HG03342 (cell line): ENCODE data around the gene VPS45.

Source experiments
- ATAC-seq: cut with Tn5 transposase; IDR thresholded peaks from one replicate; pipeline ENCODE4 v1.9.1; 2021; ENCODE audit warnings: mild to moderate bottlenecking, moderate library complexity; ENCODE audit not compliant: unreplicated experiment

VPS45 gene

DNA sequence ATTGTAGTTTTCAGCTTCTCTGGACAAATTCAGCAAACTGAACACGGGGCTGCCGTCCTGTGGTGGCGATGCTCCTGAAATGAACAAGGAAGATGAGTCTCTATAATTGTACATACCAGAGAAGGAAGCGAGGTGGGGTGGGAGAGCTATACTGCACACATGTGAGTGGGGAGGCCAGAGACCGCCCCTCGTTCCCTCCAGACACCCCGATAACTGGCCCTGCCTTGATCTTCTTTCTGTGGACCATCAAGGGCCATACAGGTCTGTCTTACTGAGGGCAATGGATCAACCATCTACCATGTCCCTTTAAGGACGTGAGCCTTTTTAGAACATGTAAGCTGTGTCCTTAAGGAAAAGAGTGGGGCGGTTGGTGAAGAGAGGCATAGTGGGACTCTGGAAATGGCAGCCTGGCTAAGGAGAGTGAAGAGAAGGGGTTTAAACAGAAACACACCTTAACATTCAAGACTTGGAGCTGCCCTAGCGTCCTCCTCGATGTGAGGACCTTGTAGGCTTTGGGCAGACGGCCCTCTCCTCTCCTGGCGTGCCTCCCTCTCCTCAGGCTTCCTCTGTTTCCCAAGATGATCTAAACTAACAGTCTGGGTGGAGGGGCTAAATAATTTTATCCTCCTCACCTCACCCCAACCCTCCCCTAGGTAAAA lies 88.0 kb downstream of the VPS45 start:
- no peak for ATAC-seq

DNA sequence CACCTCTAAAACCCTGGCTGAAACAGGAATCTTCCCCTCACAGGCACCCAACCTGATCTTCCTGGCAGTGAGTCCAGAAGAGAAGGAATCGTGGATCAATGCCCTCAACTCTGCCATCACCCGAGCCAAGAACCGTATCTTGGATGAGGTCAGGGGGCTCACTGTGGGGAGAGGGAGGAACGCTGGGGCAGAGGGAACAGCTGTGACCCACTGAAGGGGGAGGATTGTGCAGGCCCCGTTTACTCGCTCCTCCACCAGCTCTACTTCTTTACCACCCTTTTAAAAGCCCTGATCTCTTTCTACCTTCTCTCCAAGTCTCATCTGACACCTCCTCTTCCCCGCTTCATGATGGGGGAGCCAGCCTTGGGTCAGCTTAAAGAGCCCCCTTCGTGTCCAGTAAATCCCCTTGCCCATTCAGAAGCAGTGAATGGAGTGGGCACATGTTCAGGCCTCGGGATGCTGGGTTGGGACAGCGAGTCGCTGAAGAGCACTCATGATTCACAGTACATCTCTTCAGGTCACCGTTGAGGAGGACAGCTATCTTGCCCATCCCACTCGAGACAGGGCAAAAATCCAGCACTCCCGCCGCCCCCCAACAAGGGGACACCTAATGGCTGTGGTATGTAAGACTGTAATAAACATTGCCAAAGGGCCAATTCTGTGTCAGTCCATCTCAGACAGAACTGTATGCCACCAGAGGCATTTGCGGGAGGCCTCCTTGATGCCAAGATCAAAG lies 89.5 kb downstream of the VPS45 start:
- ATAC-seq, result no peak

DNA sequence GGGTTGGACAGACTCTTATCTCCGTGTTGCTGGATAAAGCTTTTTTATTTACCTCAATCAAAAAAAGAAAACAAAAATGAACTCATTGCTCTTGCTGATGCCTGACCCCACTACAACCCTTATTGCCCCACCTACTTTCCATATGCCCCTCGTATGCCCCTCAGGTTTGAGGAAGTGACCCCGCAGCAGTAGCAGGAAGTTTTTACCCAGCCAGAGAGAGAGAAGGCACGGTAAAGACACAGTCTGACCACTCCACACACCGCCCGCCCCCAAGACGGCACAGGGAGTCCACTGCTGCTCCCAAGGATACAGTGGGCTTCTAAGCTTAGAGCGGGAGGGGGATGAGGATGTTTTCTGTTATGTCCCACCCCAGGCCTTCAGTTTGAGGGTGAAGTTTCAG lies 92.0 kb downstream of the VPS45 start:
- no peak for ATAC-seq

DNA sequence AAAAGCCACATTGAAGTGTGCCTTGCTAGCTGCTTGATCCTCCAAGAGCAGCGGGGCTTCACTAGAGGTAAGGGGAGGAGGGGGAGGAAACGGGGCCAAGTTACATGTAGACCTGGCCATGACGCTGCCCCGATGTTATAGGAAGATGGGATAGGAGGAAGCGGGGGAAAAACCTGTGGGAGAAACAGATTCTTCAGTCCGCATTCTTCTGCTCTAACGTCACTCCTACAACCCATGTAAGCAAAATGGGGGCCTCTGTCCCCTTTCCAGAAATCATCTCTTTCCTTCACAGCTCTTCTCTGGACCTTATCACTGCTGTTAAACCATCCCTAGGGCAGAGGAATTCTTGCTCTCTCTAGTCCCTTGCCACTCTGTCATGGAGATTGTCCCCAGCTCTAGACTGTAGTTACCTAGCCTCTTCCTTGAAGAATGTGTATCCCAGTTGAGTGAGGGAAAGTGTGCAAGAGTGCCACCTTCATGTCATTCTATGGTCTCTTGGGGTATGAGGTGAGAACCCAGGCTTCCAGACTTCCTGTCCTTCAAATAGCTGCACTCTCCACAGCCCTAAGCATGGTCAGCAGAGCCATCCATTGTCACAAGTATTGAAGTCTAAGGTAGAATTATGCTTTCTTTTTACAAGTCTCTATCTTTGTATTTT lies 93.5 kb downstream of the VPS45 start:
- no peak for ATAC-seq

DNA sequence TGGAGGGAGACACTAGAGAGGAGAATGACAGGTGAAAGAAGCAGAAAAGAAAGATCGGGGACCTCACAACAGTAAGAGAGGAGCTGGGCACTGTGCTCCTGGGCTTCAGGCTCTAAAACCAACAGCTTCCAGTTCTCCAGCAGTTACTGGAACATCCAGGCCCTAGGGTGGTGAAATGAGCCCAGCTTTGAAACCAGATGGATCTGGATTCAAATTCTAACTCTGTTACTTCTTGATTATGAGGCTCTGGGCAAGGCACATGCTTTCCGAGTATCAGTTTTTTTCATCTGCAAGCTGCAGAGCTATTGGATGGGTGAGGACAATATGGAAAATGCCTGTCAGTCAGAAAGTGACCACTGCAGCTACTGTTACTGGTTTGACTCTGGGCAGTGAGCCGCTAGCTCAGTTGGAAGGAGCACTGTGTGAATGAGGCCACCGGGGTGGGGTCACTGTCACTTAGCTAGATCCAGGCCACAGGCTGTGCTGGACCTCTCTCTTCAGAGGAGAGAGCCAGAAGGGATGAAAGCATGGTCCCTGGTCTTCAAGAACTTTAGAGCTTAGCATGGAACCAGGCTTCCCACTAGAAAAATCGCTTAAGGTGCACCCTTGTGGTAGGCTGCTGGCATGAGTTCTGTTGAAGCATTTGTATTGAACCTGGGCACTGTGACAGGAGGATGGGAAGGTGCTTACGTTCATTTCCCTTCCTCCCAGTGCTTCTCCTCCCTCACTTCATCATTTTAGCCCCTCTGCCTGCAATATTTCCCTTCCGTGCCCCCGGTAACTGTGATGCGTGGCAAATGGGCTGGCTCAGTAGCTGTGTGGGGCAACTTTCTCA lies 94.4 kb downstream of the VPS45 start:
- ATAC-seq, result no peak

DNA sequence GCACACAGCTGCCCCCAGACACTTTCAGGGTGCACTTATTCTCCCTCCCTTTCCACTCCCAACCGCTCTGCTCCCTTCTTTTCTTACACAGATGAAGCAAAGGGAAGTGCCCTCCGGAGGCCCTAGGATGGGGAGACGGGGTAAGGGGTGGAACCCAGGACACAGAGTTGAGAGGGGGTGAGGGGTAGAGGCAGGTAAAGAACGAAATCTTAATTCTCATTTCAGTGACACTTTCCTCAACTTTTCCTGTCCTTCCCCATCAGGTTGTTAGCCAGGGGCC lies 94.9 kb downstream of the VPS45 start:
- no peak for ATAC-seq

DNA sequence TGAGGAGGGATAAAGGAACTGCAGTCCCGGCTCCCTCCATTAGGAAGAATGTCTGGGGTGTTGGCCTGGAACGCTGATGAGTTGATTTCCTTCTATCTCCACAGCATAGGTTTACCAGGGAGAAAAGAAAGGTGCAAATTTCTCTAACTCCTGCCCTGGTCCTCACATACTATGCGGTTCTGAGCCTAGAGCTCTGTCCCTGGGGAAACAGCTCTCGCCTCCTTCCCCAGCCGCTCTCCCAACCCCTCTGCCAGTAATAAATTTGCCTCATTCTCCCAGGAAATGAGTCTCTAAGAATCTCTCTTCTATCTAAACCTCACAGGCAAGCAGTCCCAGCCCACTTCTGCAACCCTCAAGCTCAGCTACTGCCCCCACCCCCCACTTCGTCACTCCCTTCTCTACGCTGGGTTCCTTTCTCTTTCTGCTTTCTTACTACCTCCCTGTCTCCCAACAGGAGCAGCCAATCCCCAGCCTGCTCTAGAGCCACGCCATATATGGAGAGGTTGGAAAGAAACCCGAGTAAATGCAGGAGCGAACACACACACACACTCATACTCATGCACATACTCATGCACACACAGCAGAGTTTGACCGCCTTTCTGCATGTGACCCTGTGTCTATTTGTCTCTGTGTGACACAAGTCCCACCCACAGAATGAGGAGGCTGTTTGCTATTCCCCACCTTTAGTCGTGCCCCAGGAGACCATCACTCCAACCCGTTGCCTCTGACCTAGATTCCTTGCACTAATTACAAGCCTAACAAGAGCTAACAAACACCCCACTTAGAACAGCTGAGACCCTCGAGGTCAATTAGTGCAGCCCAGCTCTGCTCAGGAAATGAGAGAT lies 95.5 kb downstream of the VPS45 start:
- ATAC-seq, result peak; percentile 42

DNA sequence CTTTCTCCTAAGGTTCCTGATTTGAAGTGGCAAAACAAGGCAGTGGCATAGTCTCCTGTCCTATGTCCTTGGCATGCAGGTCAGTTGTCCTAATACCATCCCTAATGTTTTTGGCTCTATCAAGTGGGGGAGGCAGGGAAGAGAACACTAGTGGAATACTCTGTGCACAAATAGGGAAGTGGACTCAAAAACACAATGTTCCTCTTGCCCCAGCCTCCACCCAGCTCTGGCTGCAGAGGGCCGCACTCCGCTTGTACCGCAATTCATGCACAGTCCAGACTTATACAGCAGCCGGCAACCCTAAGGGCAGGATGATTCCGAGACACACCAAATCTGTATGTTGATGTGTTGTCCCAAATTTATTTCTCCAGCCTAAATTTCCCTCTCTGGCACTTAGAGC lies 96.6 kb downstream of the VPS45 start:
- no peak for ATAC-seq

DNA sequence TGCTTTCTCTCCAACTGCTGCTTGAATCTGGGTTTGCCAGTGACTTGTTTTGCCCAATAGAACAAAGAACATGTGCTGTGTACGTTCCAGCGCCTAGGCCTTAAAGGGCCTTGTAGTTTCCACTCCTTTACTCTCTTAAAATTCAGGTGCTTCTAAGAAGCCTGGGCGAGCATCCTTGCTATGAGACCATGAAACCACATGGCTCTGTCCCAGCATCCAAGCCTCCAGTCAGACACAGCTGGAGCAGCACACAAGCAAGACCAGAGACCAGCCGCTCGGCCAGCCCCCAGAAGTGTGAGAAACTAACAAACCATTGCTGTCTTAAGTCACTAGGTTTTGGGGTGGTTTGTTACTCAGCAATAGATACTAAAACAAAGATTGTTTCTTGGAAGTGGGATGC lies 97.2 kb downstream of the VPS45 start:
- no peak for ATAC-seq

DNA sequence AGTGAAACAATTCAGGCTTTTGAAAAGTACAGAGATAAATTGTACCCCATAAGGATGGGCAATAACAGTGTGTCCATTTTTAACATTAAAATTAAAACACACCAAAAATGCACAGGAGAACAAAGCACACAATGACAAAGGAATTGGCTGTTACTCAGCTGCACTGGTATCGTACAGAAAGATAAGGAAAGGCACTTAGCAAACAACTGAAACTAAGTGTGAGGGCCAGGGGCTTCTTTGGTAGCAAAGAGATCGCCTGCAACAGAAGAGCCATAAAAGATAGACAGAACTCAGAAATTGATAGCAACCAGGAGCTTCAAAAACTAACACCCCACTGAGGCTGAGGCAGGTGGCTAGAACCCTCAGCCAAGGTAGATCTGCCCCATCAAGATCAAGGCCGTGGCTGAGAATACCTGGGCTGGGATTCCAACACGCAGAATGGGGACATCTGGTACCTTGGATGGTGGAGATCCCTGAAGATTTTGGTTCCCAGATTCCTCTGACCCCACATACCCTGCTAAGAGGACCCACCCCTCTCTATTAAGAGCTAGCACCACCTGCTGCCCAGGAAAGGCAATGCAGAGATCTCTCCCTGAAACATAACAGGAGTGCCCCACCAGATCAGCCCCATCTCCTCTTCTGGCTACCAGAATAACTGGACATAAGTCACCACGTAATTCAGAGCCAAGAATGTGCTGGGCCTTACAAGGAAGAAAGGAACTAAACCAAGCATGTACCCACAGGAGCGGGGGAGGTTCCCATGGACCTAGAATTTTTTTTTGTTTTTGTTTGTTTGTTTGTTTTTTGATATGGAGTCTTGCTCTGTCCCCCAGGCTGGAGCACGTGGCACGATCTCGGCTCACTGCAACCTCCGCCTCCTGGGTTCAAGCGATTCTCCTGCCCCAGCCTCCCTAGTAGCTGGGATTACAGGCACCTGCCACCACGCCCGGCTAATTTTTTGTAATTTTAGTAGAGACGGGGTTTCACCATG lies 98.3 kb downstream of the VPS45 start:
- no peak for ATAC-seq

DNA sequence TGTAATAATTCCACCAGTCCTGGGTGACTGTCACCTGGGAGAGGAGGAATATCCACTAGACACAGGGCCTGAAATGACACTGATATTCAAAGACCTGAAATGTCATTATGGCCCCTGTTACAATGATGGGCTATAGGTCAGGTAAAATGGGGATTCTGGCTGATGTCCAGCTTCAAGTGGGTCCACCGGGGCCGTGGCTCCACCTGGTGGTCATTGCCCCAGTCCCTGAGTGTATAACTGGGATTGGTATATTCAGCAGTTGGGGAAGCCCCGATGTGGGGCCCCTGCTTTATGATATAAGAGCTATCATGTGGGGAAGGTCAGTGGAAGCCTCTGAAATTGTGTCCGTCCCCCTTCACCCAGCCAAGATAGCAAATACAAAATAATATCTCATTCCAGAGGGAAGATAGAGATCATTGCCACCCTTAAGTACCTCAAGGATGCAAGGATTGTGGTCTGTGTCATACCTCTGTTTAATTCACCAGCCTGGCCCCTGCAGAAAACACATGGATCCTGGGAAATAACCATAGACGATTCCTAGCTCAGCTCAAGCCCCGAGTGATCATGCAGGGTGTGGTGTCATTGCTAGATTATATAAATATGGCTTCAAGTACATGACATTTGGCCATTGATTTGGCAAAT lies 101.5 kb downstream of the VPS45 start:
- no peak for ATAC-seq

DNA sequence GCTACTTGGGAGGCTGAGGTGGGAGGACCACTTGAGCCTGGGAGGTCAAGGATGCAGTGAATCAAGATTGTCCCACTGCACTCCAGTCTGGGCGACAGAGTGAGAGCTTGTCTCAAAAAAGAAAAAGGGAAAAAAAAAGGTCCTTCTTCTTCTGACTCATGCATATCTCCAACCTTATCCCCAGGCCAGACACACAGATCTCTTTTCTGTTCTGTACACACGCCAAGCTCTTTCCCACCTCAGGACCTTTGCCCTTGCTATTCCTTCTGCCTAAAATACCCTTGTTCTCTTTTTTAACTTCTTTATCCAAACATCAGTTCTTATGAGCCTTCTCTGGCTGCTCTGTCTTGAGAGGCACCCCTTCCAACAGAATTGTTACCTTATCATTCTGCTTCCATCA lies 104.2 kb downstream of the VPS45 start:
- ATAC-seq, result no peak

DNA sequence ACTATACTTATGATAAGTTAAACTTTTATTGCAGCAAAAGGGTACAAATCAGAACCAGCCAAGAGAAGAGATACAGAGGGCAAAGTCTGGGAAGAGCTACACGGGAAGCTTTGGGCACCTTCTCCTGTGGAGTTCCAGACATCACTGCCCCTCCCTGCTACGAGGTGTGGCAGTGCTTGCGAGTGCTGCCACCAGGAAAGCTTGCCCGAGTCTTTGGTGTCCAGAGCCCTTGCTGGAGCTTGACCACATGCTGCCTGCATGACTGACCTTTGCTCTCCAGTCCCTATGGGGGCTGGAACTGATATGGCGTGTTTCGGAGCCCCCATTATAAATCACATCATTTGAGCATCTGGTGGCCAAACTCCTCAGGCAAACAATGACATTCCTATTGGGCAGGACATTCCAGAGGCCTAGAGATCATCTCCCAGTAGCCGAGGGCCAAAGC lies 105.6 kb downstream of the VPS45 start:
- ATAC-seq, result no peak

DNA sequence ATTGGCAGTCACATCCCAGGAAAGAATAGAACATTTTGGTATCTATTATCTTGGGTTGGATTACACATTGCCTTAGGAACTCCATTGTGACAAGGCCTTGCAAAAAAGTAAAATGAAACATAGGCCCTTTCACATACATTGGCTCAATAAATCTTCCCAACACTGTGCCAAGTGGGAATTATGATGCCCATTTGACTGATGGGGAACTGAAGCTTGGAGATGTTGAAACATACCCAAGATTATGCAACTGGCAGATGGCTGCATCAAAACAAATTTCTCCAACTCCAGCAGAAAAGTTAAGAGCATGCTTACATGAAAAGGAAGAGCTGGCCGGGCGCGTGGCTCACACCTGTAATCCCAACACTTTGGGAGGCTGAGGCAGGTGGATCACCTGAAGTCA lies 109.0 kb downstream of the VPS45 start:
- no peak for ATAC-seq

DNA sequence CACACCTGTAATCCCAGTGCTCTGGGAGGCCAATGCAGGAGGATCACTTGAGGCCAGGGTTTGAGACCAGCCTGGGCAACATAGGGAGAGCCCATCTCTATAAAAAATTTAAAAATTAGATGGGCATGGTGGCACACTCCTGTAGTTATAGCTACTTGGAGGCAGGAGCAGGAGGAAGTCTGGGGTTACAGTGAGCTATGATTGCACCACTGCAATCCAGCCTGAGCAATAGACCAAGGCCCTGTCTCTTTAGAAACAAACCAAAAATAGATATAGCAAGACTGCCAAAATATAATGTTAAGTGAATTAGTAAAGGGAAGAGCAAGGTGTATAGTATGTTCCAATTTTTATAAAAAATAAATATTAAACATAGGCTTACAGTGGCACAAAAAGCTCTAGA lies 111.0 kb downstream of the VPS45 start:
- ATAC-seq, result no peak

DNA sequence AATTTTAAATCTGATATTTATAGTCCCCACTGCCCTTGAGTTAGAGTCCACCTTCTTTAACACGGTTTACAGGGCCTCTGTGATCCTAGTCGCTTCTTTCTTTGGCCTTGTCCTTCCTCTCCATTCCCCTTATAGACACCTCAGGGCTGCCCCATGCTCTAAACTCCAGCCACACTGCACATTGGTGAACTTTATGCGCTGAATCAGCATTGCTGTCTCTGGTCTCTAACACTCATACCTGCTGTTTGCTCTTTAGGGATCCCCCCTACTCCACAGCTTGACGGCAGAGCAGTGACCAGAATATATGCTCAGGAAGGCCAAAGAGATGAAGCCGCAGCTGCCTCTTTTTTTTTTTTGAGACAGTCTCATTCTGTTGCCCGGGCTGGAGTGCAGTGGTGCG lies 112.3 kb downstream of the VPS45 start:
- no peak for ATAC-seq

DNA sequence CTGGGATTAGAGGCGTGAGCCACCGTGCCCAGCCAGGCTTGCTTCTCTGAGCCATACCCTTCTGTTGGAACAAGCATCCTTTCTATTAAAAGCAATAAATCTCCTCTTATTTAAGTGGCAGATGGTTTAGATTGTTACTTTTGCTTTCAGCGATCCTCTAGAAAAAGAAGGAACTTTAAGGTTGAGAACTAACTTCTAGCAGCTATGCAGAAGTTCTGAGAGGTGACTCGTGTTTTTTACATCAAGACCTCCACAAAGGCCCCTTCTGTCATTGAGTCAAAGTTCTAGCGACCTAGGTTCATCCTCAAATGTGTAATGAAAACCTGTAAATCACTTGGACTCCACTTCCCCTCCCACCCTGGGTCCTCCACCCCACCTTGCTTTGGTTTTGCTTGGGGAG lies 112.9 kb downstream of the VPS45 start:
- no peak for ATAC-seq

DNA sequence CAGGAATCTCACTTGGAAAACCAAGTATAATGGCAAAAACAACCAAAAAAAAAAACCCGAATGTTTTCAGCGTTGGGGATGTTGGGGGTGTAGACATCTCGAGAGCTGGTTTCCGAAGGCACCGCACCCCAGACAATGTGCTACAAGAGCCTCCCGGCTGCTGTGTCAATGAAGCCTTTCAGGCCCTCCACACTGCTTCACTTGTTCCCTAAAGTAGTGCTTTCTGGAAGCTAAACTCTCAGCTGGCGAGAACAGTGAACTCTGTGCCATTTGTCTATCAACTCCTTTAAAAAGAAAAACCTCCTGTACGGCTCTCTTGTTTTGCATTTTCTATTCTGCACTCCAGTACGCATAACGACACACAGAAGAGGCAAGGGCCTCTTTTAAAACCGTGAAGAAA lies 114.7 kb downstream of the VPS45 start:
- ATAC-seq, result no peak

DNA sequence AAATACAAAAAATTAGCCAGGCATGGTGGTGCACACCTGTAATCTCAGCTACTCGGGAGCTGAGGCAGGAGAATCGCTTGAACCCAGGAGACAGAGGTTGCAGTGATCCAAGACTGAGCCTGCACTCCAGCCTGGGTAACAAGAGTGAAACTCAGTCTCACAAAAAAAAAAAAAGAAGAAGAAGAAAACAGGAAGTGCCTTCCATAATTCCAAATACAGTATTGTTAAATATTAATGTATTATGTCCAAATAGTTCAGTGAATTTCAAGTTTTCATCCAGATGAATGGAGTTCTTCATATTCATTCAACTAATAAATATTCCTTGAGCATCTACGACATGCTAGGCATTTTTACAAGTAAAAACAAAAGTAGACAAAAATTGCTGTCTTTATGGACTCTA lies 115.5 kb downstream of the VPS45 start:
- no peak for ATAC-seq
